Measurements from ENCODE around the gene GRIN2C.

DNA sequence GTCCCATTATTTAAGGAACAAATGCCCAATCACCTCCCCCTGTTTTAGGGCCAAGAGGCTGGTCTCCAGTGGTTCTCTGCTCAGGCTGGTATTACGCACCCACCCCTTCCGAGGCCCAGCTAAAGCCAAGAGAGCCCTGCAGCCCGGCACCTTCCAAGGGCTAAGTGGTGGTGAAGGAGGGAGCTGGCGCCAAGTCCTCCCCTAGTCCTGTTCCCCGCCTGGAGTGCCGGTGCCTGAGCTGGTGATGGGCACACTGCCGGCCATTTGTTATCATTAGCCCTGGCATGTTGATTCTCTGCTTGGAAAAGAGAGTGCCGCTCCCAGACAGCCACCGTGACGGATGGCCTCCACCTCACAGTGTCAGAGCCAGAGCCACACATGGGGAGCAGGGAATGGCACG lies 31.9 kb downstream of the GRIN2C start:
- TF ChIP-seq, protein P1, sequence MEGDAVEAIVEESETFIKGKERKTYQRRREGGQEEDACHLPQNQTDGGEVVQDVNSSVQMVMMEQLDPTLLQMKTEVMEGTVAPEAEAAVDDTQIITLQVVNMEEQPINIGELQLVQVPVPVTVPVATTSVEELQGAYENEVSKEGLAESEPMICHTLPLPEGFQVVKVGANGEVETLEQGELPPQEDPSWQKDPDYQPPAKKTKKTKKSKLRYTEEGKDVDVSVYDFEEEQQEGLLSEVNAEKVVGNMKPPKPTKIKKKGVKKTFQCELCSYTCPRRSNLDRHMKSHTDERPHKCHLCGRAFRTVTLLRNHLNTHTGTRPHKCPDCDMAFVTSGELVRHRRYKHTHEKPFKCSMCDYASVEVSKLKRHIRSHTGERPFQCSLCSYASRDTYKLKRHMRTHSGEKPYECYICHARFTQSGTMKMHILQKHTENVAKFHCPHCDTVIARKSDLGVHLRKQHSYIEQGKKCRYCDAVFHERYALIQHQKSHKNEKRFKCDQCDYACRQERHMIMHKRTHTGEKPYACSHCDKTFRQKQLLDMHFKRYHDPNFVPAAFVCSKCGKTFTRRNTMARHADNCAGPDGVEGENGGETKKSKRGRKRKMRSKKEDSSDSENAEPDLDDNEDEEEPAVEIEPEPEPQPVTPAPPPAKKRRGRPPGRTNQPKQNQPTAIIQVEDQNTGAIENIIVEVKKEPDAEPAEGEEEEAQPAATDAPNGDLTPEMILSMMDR (conservative IDR thresholded peaks at IDR 0.05; ENCODE audit: low read length) = no peak
- no peak for TF ChIP-seq EZH2phosphoT487 (IDR thresholded peaks at IDR 0.05; ENCODE audit: borderline replicate concordance)

Data from Loucy (cell line).